Skeletal muscle cell (primary cell): ENCODE measurements around the gene ITGBL1.

Experiments used
- DNase-seq: peaks from one replicate; pipeline ENCODE4 v3.0.0-alpha.2; 2010; ENCODE audit warnings: low read depth
- H3K4me3 ChIP-seq: 2 replicates; pipeline ENCODE4 v1.5.1; 2011; ENCODE audit warnings: low read depth, mild to moderate bottlenecking, control low read depth, low read length, moderate library complexity

Gene ITGBL1

GRCh38 chr13:101544979-101545378 lies 92.5 kb downstream of the ITGBL1 start:
- no peak overlapping the region for H3K4me3 ChIP-seq
- DNase-seq, result no peak

DNA sequence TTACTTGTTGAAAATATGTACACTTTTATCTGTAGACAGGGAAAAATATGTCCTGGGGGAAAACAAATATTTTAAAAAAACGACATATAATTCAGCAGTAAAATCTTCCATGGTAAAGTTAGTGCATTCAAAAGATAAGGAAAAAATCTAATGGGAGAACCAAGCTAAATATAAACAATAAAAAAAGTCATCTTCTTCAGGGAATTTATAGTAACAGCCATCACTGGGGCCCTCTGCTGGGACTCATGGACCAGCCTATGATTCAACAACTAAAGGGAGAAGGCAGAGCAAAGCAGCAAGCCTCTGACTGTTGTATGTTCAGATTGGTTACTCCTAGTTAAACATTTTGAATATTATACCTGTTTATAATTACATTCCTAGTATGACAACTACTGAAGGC lies 93.0 kb downstream of the ITGBL1 start:
- no peak overlapping the region for H3K4me3 ChIP-seq
- no peak for DNase-seq

GRCh38 chr13:101552286-101552685 lies 99.8 kb downstream of the ITGBL1 start:
- no peak overlapping the region for H3K4me3 ChIP-seq
- DNase-seq, result no peak

DNA sequence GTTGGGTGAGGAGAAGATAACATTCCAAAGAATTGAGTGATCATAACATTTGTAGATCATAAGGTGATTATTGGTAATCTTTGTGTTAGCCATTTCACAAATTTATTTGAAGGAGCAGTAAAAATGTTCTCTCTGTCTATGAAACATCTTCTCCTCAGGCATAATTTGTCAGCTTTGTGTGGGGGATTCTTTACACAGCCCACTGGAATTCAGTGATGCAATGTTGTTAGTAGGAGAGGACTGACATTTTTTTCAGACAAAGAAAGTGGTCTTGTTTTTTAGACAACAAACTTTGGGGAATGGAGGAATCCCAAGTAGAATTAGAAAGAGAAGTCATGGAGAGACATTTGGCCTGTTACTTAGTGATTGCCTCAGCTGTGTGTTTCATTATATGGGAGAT lies 100.3 kb downstream of the ITGBL1 start:
- DNase-seq, result peak; percentile 78
- H3K4me3 ChIP-seq, result no peak overlapping the region

- H3K4me3 ChIP-seq, result no peak overlapping the region
- DNase-seq, result no peak
These were observed 102.1 kb downstream of the ITGBL1 start for GRCh38 chr13:101554420-101555125.

- no peak overlapping the region for H3K4me3 ChIP-seq
- DNase-seq, result no peak
These were observed 103.1 kb downstream of the ITGBL1 start for GRCh38 chr13:101555610-101556009.

DNA sequence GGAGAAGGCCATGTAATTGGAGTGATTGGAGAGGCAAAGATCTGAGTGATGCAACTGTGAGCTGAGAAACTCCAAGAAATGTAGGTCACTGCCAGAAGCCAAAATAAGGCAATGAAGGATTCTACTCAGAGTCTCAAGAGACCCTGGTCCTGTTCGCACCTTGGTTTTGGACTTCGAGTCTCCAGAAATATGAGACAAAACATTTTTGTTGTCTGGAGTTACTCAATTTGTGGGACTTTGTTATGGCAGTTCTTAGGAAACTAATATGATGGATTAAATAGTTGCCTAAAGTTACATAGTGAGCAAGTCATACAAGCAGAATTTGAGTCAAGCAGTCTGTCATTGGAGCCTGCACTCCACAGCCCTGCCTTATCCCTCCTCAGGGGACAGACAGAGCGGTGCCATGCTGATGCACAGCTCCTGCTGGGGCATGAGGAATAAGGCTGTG lies 104.2 kb downstream of the ITGBL1 start:
- H3K4me3 ChIP-seq, result no peak overlapping the region
- peak; percentile 76 for DNase-seq

GRCh38 chr13:101565317-101565716 lies 112.8 kb downstream of the ITGBL1 start:
- no peak for DNase-seq
- H3K4me3 ChIP-seq, result no peak overlapping the region

- no peak overlapping the region for H3K4me3 ChIP-seq
- no peak for DNase-seq
These were observed 115.4 kb downstream of the ITGBL1 start for GRCh38 chr13:101567841-101568240.

GRCh38 chr13:101569807-101570206 lies 117.3 kb downstream of the ITGBL1 start:
- no peak overlapping the region for H3K4me3 ChIP-seq
- no peak for DNase-seq

DNA sequence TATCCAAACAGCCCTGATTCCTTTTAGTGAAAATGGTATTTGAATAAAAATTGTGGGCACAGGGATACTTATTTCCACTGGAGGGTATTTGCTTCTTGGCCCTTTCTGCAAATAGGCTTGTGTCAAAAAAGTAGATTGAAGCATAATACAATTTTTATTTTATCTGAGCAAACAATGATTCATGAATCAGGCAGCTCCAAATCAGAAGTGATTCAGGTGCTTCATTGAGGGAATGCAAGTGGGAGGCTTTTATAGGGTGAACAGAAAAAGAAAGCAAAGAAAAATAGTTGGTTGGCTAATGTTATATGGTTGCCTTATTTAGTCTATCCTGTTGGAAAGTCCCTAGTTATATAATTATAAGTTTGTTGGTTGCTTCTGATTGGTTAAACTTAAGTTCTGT lies 117.9 kb downstream of the ITGBL1 start:
- H3K4me3 ChIP-seq, result no peak overlapping the region

GRCh38 chr13:101572456-101572855 lies 120.0 kb downstream of the ITGBL1 start:
- no peak for DNase-seq
- no peak overlapping the region for H3K4me3 ChIP-seq

More for the DNA sequence above, 117.9 kb downstream of the ITGBL1 start:
- no peak for DNase-seq

DNA sequence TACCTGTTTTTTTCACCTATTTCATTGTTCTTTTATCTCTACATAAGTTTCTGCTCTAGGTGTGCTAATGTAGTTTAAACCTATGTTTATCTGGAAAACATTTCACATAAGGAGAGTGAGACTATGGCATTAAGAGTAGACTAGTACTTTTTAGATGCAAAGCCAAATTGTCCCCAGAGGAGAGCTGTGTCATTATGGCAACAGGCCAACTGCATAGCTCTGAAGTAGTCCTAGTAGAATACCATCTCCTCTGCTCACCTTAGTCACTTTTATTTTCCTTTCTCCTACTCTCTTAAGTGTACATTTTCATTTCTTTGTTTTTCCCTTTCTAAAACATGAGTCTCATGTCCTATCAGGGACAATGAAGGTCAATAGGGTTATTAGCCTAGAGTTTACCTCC lies 123.1 kb downstream of the ITGBL1 start:
- no peak for DNase-seq
- H3K4me3 ChIP-seq, result no peak overlapping the region

DNA sequence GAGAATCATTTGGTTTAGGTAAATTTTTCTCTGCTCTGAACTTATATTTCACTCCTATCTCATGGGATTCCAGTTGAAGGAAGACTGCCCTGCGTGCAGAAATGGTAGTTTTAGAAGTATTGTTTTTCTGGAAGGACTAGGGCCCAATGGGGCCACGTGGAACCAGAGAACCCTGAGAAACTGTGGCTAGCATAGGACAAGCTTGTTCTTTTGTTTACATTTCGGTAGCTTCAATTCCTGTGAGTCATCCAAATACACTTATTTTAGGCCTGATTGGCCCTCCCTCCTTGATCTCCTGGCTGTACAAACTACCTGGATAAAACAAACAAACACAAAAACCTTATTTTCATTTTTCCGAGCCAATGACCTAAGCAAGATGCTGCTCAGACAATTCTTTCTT lies 124.0 kb downstream of the ITGBL1 start:
- no peak for DNase-seq
- no peak overlapping the region for H3K4me3 ChIP-seq

GRCh38 chr13:101576977-101577376 lies 124.5 kb downstream of the ITGBL1 start:
- DNase-seq, result no peak
- H3K4me3 ChIP-seq, result no peak overlapping the region

- no peak for DNase-seq
- H3K4me3 ChIP-seq, result no peak overlapping the region
These were observed 126.9 kb downstream of the ITGBL1 start for GRCh38 chr13:101579281-101579802.

- no peak overlapping the region for H3K4me3 ChIP-seq
- DNase-seq, result no peak
These were observed 131.9 kb downstream of the ITGBL1 start for GRCh38 chr13:101584331-101584730.

DNA sequence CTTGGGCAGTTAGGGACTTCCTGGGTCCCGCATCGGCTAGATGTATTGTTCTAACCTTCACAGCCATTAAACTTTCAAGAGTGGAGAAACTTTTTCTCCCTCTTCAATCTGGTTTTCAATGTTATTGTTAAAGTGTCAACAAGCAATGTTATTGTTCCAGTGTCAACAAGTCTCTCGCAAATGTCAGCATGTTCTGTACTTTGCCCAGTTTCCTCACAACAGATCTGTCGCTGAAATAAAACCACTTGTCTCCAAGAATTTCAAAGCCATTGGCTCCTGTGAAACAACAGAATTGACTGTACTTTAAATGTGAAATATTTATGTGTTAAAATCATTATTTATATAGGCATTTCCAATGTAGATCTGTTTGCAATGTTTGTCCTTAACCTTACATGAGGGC lies 138.0 kb downstream of the ITGBL1 start:
- no peak overlapping the region for H3K4me3 ChIP-seq
- no peak for DNase-seq

DNA sequence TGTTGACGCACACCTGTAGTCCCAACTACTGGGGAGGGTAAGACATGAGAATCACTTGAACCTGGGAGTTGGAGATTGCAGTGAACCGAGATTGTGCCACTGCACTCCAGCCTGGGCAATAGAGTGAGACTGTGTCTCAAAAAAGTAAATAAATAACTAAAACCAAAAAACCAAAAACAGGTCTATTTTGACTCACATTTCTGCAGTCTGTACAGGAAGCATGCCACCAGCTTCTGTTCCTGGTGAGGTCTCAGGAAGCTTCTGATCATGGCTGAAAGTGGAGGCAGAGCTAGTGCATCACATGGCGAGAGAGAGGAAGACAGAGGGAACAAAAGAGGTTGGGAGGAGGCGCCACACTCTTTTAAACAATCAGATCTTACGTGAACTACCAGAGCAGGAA lies 142.5 kb downstream of the ITGBL1 start:
- DNase-seq, result no peak
- no peak overlapping the region for H3K4me3 ChIP-seq

DNA sequence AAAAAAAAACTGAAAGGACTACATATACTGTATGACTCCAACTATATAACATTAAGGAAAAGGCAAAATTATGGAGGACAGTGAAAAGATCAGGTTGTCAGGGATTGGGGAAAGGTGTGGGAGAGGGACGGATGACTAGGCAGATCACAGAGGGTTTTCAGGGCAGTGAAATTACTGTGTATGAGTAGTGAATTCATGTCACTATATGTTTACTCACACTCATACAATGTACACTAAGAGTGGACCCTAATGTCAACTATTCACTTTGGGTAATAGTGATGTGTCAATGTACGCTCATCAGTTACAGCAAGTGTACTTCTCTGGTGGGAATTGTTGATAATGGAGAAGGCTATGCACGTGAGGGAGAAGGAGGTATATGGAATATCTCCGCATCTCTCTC lies 144.3 kb downstream of the ITGBL1 start:
- DNase-seq, result no peak
- no peak overlapping the region for H3K4me3 ChIP-seq
